Mesodermal cell (in vitro differentiated cells): Measurements from ENCODE around the gene ANKRD29.

Experiments
- H3K27ac ChIP-seq: 2 replicates; pipeline ENCODE4 v1.7.0; 2013; ENCODE audit warnings: mild to moderate bottlenecking, low read depth, low read length, moderate library complexity; ENCODE audit not compliant: severe bottlenecking
- H3K36me3 ChIP-seq: 2 replicates; pipeline ENCODE4 v1.7.1; 2013; ENCODE audit warnings: mild to moderate bottlenecking, low read length, moderate library complexity; ENCODE audit not compliant: control insufficient read depth, insufficient read depth
- H3K4me1 ChIP-seq: one replicate; pipeline ENCODE4 v1.7.1; 2013; ENCODE audit warnings: mild to moderate bottlenecking, low read length; ENCODE audit not compliant: insufficient read depth, control insufficient read depth, poor library complexity, severe bottlenecking
- H3K4me3 ChIP-seq: 2 replicates; pipeline ENCODE4 v1.7.0; 2013; ENCODE audit warnings: low read length, control low read depth, mild to moderate bottlenecking; ENCODE audit not compliant: insufficient read depth, poor library complexity, severe bottlenecking; ENCODE audit errors: extremely low read depth
- H3K9me3 ChIP-seq: 2 replicates; pipeline ENCODE4 v1.7.1; 2013; ENCODE audit warnings: mild to moderate bottlenecking, low read length, moderate library complexity; ENCODE audit not compliant: control insufficient read depth
- WGBS, 2 experiments: methylation state at CpG; one replicate each; pipeline ENCODE4 v1.1.5; 2013; ENCODE audit warnings: missing lambda C conversion rate in 2 of 2; ENCODE audit not compliant: insufficient coverage in 2 of 2; 5-methylcytosine and 5-hydroxymethylcytosine counted together

ANKRD29 gene

DNA sequence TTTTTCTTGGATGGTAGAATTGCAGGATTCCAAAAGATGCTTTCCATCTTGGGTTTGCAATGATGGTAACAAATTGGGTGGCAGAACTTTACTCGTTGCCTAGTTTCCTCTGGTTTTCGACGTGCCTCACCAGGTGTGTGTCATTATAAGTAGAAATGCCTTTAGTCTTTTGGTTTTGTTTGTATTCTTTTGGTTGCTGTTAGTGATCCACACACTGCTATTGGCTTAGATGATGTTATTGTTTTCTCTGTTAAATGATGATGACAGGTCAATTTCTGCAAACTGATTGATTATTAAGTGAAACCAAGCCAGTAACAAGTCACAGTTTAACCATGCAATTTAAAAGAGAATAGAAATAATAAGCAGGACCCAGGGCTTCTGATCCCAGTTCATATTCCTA is 20.4 kb upstream of the ANKRD29 start:
- H3K4me1 ChIP-seq = no peaks in the 10 kb centered on the region
- WGBS, 2 experiments = 60 to 100% methylated on average over 1 to 3 of the region's 3 CpGs
- H3K36me3 ChIP-seq = no peaks in the 10 kb centered on the region
- H3K9me3 ChIP-seq = no peaks in the 10 kb centered on the region
- H3K27ac ChIP-seq = no peak overlapping the region
- H3K4me3 ChIP-seq = no peak overlapping the region

DNA sequence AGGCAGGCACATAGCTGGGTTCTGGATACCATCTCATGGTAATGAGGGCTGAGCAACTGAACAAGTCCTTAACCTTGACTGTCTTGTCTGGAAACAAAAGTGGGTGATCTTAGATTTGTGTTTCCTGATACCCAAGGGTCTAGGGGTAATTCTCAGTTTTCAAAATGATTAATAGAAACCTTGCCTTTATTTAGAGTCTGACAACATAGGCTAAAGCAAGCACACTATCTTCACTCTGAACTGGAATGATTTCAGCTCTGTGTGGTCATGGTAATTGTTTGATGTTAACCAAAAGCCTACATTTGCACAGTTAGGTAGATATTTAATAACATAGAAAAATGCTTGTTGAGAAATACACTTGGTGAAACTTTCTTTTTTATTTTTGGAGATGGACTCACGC is 19.8 kb upstream of the ANKRD29 start:
- Histone ChIP-seq H3K36me3 (no peaks in the 10 kb centered on the region), H3K4me3 (no peak overlapping the region), H3K4me1 (no peaks in the 10 kb centered on the region), H3K9me3 (no peaks in the 10 kb centered on the region), H3K27ac (no peak overlapping the region)
- 86 to 100% methylated on average over 1 of the region's 1 CpG for WGBS, 2 experiments

DNA sequence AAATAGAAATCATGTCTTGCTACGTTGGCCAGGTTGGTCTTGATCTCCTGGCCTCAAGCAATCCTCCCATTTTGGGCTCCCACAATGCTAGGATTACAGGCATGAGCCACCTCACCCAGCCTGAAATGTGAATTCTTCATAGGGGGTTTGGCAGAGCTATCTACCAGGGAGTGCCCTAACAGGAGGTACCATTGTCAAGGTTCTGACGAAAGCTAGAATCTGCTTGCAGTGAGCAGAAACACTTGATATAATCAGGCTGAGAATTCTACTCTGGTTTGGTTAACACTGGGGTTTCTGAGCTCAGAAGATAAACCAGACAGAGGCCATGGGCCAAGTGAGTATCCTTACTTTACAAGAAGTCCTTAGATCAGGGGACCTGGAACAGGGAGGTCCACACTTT is 19.3 kb upstream of the ANKRD29 start:
- H3K36me3 ChIP-seq = no peaks in the 10 kb centered on the region
- H3K9me3 ChIP-seq = no peaks in the 10 kb centered on the region
- H3K4me1 ChIP-seq = no peaks in the 10 kb centered on the region
- H3K27ac ChIP-seq = no peak overlapping the region
- 78 to 79% methylated on average over 1 to 2 of the region's 2 CpGs for WGBS, 2 experiments
- no peak overlapping the region for H3K4me3 ChIP-seq

DNA sequence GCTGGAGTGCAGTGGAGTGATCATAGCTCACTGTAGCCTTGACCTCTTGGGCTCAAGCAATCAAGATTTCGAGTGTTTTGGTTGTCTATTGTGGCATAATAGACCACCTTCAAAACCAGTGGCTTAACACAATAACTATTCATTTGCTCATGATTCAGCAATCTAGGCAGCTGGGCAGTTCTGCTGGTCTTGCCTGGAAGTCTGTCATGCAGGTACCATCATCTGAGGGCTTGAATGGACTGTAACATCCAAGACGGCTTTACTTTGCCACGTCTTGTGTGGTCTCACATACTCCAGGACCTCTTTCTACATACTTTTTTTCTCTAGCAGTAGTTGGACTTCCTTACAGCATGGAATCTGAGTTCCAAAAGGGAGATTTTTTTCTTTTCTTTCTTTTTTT is 13.2 kb upstream of the ANKRD29 start:
- H3K4me3 ChIP-seq = no peak overlapping the region
- H3K9me3 ChIP-seq = no peaks in the 10 kb centered on the region
- no peaks in the 10 kb centered on the region for H3K4me1 ChIP-seq
- H3K27ac ChIP-seq = no peak overlapping the region
- WGBS, 2 experiments = 85 to 92% methylated on average over 2 of the region's 3 CpGs
- H3K36me3 ChIP-seq = no peaks in the 10 kb centered on the region

DNA sequence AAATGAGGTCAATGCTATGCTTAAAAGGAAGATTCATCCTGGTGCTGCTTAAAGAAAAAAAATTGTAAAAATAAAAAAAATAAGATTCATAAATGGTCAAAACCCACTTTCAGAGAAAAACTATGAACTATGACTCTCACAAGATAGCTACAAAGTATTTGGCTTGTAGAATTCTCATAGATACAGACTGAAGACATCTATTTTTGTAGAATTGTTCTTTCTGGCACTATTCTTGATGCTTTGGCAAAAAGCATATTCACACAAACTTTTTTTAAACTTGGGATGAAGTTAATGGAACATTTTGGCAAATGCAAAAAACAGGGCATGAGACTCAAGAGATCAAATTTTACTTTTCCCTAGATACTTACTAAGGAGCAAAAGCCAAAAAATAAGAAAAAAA is 12.5 kb upstream of the ANKRD29 start:
- no peaks in the 10 kb centered on the region for H3K4me1 ChIP-seq
- no peaks in the 10 kb centered on the region for H3K9me3 ChIP-seq
- H3K4me3 ChIP-seq = no peak overlapping the region
- H3K36me3 ChIP-seq = no peaks in the 10 kb centered on the region
- H3K27ac ChIP-seq = no peak overlapping the region

DNA sequence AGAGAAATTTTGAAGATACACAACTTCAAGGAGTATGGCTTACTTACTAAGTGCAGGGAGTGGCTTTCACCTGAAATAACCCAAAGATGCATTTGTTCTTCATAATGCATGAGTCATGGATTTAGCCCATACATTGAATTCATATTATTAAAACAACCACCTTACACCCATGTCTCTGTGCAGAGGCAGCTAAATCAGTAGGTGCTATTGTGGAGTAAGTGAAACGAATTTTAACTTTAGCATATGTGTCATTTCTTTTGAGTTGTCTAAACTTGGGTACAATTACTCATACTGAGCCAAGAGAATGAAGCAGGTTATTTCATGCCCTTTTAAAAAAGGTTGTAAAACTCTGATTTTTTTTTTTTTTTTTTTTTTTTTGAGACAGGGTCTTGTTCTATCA is 11.0 kb upstream of the ANKRD29 start:
- Histone ChIP-seq H3K36me3 (no peaks in the 10 kb centered on the region), H3K27ac (no peak overlapping the region), H3K9me3 (no peaks in the 10 kb centered on the region), H3K4me1 (no peaks in the 10 kb centered on the region), H3K4me3 (no peak overlapping the region)
- no CpG with 5 or more reads among the region's 1 CpG for WGBS, 2 experiments

DNA sequence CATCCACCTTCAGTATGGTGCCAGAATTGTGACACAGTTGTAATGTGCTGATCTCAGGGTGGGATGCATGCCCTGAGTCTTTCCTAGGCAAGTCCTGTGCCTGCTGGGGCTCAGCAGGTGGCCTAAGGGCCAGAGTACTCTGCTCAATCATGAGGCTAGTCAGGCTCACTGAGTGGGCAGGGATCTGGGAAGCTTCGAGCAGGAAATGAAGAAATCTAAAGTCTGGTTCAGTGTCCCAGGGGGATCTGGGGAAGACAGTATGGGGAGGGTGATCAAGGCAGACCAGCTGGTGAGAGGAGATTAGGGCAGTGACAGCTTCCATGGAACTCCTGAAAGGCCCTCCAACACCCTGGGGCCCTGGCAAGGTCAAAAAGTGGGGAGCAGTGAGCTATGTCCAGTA is 8.9 kb upstream of the ANKRD29 start:
- no peaks in the 10 kb centered on the region for H3K9me3 ChIP-seq
- no peaks in the 10 kb centered on the region for H3K36me3 ChIP-seq
- H3K4me3 ChIP-seq = no peak overlapping the region
- no peaks in the 10 kb centered on the region for H3K4me1 ChIP-seq
- no peak overlapping the region for H3K27ac ChIP-seq
- WGBS, 2 experiments = 67 to 88% methylated on average over 1 of the region's 1 CpG

DNA sequence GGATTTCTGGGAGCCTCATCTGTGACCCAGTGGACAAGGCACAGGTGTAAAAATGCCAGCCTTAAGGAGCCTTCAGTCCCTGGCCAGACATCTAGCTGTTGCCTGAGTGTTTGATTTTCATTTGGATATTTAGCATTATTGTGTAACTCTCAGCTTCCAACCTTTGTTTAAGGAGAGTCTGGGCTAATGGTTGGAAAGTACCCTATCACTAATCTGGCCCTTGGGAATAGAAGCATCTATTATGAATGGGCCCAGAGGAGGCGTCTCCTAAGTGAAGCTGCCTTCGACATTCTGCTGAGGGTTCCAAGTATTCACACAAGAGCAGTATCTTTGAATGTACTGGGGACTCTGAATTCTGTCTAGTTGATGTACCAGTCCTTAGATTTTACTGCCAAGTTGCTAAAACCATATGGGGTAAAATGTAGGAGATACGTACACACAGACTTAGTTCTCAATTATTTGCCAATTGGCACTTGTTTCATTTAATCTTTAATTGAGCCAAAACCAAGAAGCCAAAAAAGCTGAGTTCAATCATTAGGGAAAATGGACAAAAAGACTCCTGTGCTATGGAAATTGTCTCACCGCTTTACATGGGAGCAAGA is 7.2 kb upstream of the ANKRD29 start:
- H3K4me1 ChIP-seq = no peaks in the 10 kb centered on the region
- H3K9me3 ChIP-seq = no peaks in the 10 kb centered on the region
- H3K4me3 ChIP-seq = no peak overlapping the region
- 96% methylated on average over 2 to 4 of the region's 4 CpGs for WGBS, 2 experiments
- no peak overlapping the region for H3K27ac ChIP-seq
- H3K36me3 ChIP-seq = no peaks in the 10 kb centered on the region

DNA sequence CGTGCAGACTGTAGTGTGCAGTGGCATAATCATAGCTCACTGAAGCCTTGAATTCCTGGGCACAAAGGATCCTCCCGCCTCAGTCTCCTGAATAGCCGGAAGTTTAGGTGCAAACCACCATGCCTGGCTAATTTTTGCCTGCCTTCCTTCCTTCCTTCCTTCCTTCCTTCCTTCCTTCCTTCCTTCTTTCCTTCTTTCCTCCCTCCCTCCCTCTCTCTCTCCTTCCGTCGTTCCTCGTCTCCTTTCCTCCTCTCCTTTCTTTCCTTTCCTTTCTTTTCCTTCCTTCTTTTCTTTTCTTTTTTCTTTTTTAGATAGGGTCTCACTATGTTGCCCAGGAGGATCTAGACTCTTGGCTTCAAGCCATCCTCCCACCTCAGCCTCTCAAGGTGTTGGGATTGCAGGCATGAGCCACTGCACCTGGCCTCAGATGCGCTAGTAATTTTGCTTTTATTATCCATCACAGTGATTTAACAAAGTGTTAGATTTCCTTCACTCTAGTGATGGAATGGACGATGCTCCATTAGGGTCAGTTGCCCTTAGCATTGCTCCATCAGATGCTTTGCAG is 6.6 kb upstream of the ANKRD29 start:
- Histone ChIP-seq H3K9me3 (no peaks in the 10 kb centered on the region), H3K36me3 (no peaks in the 10 kb centered on the region), H3K4me3 (no peak overlapping the region), H3K27ac (no peak overlapping the region), H3K4me1 (no peaks in the 10 kb centered on the region)
- 88 to 94% methylated on average over 4 to 7 of the region's 8 CpGs for WGBS, 2 experiments

DNA sequence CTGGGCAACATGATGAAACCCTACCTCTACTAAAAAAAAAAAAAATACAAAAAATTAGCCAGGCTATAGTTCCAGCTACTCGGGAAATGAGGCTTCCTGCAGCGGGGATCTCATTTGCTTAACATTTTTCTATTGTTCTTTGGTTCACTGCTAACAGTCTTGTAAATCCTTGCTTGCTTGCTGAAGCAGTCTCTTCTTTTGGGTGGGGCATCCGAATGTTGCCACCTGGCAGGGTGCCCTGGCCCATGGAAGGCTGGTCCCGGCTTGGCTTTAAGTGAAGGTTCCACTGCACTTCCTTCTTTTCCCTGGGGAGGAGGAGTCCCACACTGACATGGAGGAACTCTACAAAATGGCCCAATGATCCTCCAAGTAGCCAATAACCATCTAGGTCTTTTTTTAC is 6.0 kb upstream of the ANKRD29 start:
- H3K9me3 ChIP-seq = no peaks in the 10 kb centered on the region
- no peak overlapping the region for H3K27ac ChIP-seq
- no peaks in the 10 kb centered on the region for H3K36me3 ChIP-seq
- WGBS, 2 experiments = 20 to 30% methylated on average over 3 to 4 of the region's 4 CpGs
- no peaks in the 10 kb centered on the region for H3K4me1 ChIP-seq
- no peak overlapping the region for H3K4me3 ChIP-seq

DNA sequence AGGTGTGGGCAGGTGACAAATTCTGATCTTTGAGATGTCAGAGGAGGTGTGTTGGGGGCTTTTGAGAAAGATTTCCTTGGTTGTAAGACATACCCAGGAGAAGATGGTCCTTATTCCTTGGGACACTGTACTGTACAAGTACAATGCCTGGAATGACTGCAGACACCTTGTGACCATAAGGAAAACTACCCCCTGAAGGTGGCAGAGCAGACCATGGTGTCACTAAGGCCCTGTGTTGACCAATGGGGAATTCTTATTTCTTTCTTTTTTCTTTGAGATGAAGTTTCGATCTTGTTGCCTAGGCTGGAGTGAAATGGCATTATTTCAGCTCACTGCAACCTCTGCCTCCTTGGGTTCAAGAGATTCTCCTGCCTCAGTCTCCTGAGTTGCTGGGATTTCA is 4.4 kb upstream of the ANKRD29 start:
- Histone ChIP-seq H3K27ac (no peak overlapping the region), H3K4me3 (no peak overlapping the region), H3K4me1 (no peaks in the 10 kb centered on the region), H3K36me3 (no peaks in the 10 kb centered on the region), H3K9me3 (no peaks in the 10 kb centered on the region)
- 83% methylated on average over 1 of the region's 1 CpG; no CpG with 5 or more reads in 1 of the 2 experiments for WGBS, 2 experiments
